ENCODE data around the gene OLFML3. TPM values are rescaled to one million over a fixed set of nuclear protein-coding genes. Genes with fewer than 3 reads are reported as not detected.
"Not testable (repeated sequence)": the region's sequence is repeated elsewhere in the genome, so short reads cannot be mapped to it uniquely, and the experiment has no call there.

The OLFML3 gene
- total RNA-seq, 2 donors from 2014 or later, result 1.0 to 1.2 TPM

GRCh38 chr1:114008480-114008941, 29.2 kb downstream of the OLFML3 start:
- H3K27me3 Mint-ChIP-seq, result peaks cover 21% of the 10 kb centered on the region
- H3K4me1 Mint-ChIP-seq, result peaks cover 3% of the 10 kb centered on the region
- H3K9me3 ChIP-seq (ENCODE audit: control insufficient read depth, low read length, poor library complexity, severe bottlenecking), result no peaks in the 10 kb centered on the region
- H3K36me3 Mint-ChIP-seq (ENCODE audit: low read depth), result no peaks in the 10 kb centered on the region
- no peak overlapping the region for H3K4me3 Mint-ChIP-seq
- DNase-seq (no peak), ATAC-seq (no peak)
- no peak overlapping the region for H3K27ac Mint-ChIP-seq

- peaks cover 3% of the 10 kb centered on the region for H3K4me1 Mint-ChIP-seq
These were observed 29.7 kb downstream of the OLFML3 start for GRCh38 chr1:114008993-114009392.

GRCh38 chr1:114009393-114009792, 30.1 kb downstream of the OLFML3 start:
- ATAC-seq (no peak), DNase-seq (no peak)
- H3K27ac Mint-ChIP-seq, result no peak overlapping the region
- no peaks in the 10 kb centered on the region for H3K36me3 Mint-ChIP-seq (ENCODE audit: low read depth)
- peaks cover 3% of the 10 kb centered on the region for H3K4me1 Mint-ChIP-seq
- peaks cover 13% of the 10 kb centered on the region for H3K27me3 Mint-ChIP-seq
- no peaks in the 10 kb centered on the region for H3K9me3 ChIP-seq (ENCODE audit: control insufficient read depth, low read length, poor library complexity, severe bottlenecking)
- no peak overlapping the region for H3K4me3 Mint-ChIP-seq

More at GRCh38 chr1:114008993-114009392, 29.7 kb downstream of the OLFML3 start:
- Mint-ChIP-seq H3K27ac (no peak overlapping the region), H3K36me3 (ENCODE audit: low read depth) (no peaks in the 10 kb centered on the region), H3K27me3 (peaks cover 17% of the 10 kb centered on the region), H3K4me3 (no peak overlapping the region)
- H3K9me3 ChIP-seq (ENCODE audit: control insufficient read depth, low read length, poor library complexity, severe bottlenecking), result no peaks in the 10 kb centered on the region
- no peak for ATAC-seq
- no peak for DNase-seq

- peaks cover 3% of the 10 kb centered on the region for H3K4me1 Mint-ChIP-seq
- no peak for ATAC-seq
These were observed 31.3 kb downstream of the OLFML3 start for GRCh38 chr1:114010433-114011184.

GRCh38 chr1:114011796-114012195, 32.5 kb downstream of the OLFML3 start:
- H3K9me3 ChIP-seq (ENCODE audit: control insufficient read depth, low read length, poor library complexity, severe bottlenecking), result no peaks in the 10 kb centered on the region
- peaks cover 3% of the 10 kb centered on the region for H3K4me1 Mint-ChIP-seq
- H3K4me3 Mint-ChIP-seq, result no peak overlapping the region
- no peak for DNase-seq
- no peak for ATAC-seq
- H3K27me3 Mint-ChIP-seq, result peaks cover 25% of the 10 kb centered on the region
- H3K36me3 Mint-ChIP-seq (ENCODE audit: low read depth), result no peaks in the 10 kb centered on the region
- H3K27ac Mint-ChIP-seq, result no peak overlapping the region

More at GRCh38 chr1:114010433-114011184, 31.3 kb downstream of the OLFML3 start:
- Mint-ChIP-seq H3K27me3 (peaks cover 18% of the 10 kb centered on the region), H3K36me3 (ENCODE audit: low read depth) (no peaks in the 10 kb centered on the region), H3K27ac (no peak overlapping the region), H3K4me3 (no peak overlapping the region)
- no peak for DNase-seq
- no peaks in the 10 kb centered on the region for H3K9me3 ChIP-seq (ENCODE audit: control insufficient read depth, low read length, poor library complexity, severe bottlenecking)

GRCh38 chr1:114015075-114015474, 35.8 kb downstream of the OLFML3 start:
- Mint-ChIP-seq H3K4me1 (peaks cover 3% of the 10 kb centered on the region), H3K27ac (no peak overlapping the region), H3K27me3 (peaks cover 29% of the 10 kb centered on the region), H3K4me3 (no peak overlapping the region), H3K36me3 (ENCODE audit: low read depth) (no peaks in the 10 kb centered on the region)
- ATAC-seq (no peak), DNase-seq (no peak)
- H3K9me3 ChIP-seq (ENCODE audit: control insufficient read depth, low read length, poor library complexity, severe bottlenecking), result no peaks in the 10 kb centered on the region

GRCh38 chr1:114019724-114020123, 40.5 kb downstream of the OLFML3 start:
- H3K4me1 Mint-ChIP-seq; H3K27ac Mint-ChIP-seq; DNase-seq; H3K9me3 ChIP-seq (ENCODE audit: control insufficient read depth, low read length, poor library complexity, severe bottlenecking); H3K4me3 Mint-ChIP-seq; ATAC-seq; H3K36me3 Mint-ChIP-seq (ENCODE audit: low read depth): not testable (repeated sequence)
- peaks cover 29% of the 10 kb centered on the region for H3K27me3 Mint-ChIP-seq

GRCh38 chr1:114021665-114022099, 42.4 kb downstream of the OLFML3 start:
- Mint-ChIP-seq H3K36me3 (ENCODE audit: low read depth) (no peaks in the 10 kb centered on the region), H3K27ac (no peak overlapping the region), H3K4me1 (no peaks in the 10 kb centered on the region), H3K27me3 (peaks cover 16% of the 10 kb centered on the region), H3K4me3 (no peak overlapping the region)
- ATAC-seq, result no peak
- DNase-seq, result no peak
- H3K9me3 ChIP-seq (ENCODE audit: control insufficient read depth, low read length, poor library complexity, severe bottlenecking), result no peaks in the 10 kb centered on the region

- Mint-ChIP-seq H3K27me3 (peaks cover 12% of the 10 kb centered on the region), H3K4me1 (no peaks in the 10 kb centered on the region), H3K27ac (no peak overlapping the region), H3K36me3 (ENCODE audit: low read depth) (no peaks in the 10 kb centered on the region), H3K4me3 (no peak overlapping the region)
- DNase-seq, result no peak
- no peak for ATAC-seq
- H3K9me3 ChIP-seq (ENCODE audit: control insufficient read depth, low read length, poor library complexity, severe bottlenecking), result no peaks in the 10 kb centered on the region
These were observed 43.6 kb downstream of the OLFML3 start for GRCh38 chr1:114022877-114023276.

GRCh38 chr1:114023377-114023776, 44.1 kb downstream of the OLFML3 start:
- Mint-ChIP-seq H3K27me3 (peaks cover 7% of the 10 kb centered on the region), H3K27ac (no peak overlapping the region), H3K4me1 (no peaks in the 10 kb centered on the region), H3K4me3 (no peak overlapping the region), H3K36me3 (ENCODE audit: low read depth) (no peaks in the 10 kb centered on the region)
- ATAC-seq (no peak), DNase-seq (no peak)
- no peaks in the 10 kb centered on the region for H3K9me3 ChIP-seq (ENCODE audit: control insufficient read depth, low read length, poor library complexity, severe bottlenecking)

- Mint-ChIP-seq H3K27ac (no peak overlapping the region), H3K4me3 (no peak overlapping the region), H3K4me1 (no peaks in the 10 kb centered on the region), H3K27me3 (peaks cover 7% of the 10 kb centered on the region), H3K36me3 (ENCODE audit: low read depth) (no peaks in the 10 kb centered on the region)
- ATAC-seq (no peak), DNase-seq (no peak)
- no peaks in the 10 kb centered on the region for H3K9me3 ChIP-seq (ENCODE audit: control insufficient read depth, low read length, poor library complexity, severe bottlenecking)
These were observed 44.8 kb downstream of the OLFML3 start for GRCh38 chr1:114024049-114024448.

GRCh38 chr1:114025609-114026401, 46.5 kb downstream of the OLFML3 start:
- H3K27ac Mint-ChIP-seq, result no peak overlapping the region
- peaks cover 7% of the 10 kb centered on the region for H3K27me3 Mint-ChIP-seq
- no peak for ATAC-seq

GRCh38 chr1:114026797-114027196, 47.5 kb downstream of the OLFML3 start:
- ATAC-seq, result no peak
- H3K9me3 ChIP-seq (ENCODE audit: control insufficient read depth, low read length, poor library complexity, severe bottlenecking), result no peaks in the 10 kb centered on the region
- Mint-ChIP-seq H3K4me3 (no peak overlapping the region), H3K4me1 (no peaks in the 10 kb centered on the region), H3K27me3 (peaks cover 7% of the 10 kb centered on the region), H3K36me3 (ENCODE audit: low read depth) (no peaks in the 10 kb centered on the region), H3K27ac (no peak overlapping the region)
- no peak for DNase-seq

More at GRCh38 chr1:114025609-114026401, 46.5 kb downstream of the OLFML3 start:
- H3K4me1 Mint-ChIP-seq, result no peaks in the 10 kb centered on the region
- H3K4me3 Mint-ChIP-seq, result no peak overlapping the region
- no peak for DNase-seq
- no peaks in the 10 kb centered on the region for H3K36me3 Mint-ChIP-seq (ENCODE audit: low read depth)
- H3K9me3 ChIP-seq (ENCODE audit: control insufficient read depth, low read length, poor library complexity, severe bottlenecking), result no peaks in the 10 kb centered on the region
